Measurements from ENCODE around the gene RPS21. TPM values are rescaled to one million over a fixed set of nuclear protein-coding genes. Genes with fewer than 3 reads are reported as not detected.
A peak's percentile ranks its signal among the peaks of the same experiment; 100 is the strongest.

RPS21 gene
- total RNA-seq, 4 donors from 2014 or later = 1,151 to 14,756 (median 1,928) TPM

DNA sequence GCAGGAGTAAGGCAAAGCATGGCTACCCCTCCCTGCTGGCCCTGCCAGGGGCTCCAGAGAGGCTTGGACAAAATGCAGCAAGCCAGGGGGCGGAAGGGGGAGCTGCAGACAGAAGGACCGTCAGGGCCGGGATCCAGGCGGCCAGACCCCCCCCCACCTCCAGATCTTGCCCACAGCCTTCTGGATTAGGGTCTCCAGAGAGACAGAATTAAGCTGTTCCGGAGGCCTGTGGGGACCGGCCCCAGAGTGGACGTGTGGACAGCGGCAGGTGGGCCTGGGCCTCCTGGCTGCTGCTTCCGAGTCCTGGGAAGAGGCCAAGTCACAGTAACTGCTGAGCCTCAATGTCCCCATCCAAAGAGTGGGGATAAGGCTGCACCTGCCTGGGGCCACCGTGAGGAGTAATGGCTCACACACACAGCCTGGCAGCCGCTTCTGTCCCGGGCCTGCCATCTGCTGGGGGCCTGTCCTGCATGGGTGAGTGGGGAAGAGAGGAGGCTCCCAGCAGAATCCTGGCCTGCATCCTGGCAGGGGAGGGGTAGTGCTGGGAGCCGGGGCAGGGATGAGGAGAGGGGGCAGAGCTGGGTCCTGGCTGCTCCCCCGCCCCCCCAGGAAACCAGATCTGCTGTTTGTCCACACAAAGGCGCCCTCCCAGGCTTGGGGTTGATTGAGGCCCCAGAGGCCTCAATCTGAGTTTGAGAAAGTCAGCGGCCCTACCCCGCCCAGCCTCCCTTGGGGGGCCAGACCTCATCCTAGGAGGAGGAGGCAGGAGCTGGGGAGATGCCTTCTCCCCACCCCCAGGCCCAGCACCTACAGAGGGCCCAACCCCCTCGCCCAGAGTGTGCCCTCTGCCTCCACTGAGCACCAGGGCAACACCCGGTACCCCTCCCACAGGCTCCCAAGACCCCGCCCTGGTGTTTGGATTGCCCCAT is 23.6 kb upstream of the RPS21 start:
- no peak for TF ChIP-seq POLR2A (IDR thresholded peaks at IDR 0.05)
- TF ChIP-seq, protein P1, sequence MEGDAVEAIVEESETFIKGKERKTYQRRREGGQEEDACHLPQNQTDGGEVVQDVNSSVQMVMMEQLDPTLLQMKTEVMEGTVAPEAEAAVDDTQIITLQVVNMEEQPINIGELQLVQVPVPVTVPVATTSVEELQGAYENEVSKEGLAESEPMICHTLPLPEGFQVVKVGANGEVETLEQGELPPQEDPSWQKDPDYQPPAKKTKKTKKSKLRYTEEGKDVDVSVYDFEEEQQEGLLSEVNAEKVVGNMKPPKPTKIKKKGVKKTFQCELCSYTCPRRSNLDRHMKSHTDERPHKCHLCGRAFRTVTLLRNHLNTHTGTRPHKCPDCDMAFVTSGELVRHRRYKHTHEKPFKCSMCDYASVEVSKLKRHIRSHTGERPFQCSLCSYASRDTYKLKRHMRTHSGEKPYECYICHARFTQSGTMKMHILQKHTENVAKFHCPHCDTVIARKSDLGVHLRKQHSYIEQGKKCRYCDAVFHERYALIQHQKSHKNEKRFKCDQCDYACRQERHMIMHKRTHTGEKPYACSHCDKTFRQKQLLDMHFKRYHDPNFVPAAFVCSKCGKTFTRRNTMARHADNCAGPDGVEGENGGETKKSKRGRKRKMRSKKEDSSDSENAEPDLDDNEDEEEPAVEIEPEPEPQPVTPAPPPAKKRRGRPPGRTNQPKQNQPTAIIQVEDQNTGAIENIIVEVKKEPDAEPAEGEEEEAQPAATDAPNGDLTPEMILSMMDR (IDR thresholded peaks at IDR 0.05) = no peak
- H3K27me3 ChIP-seq = no peaks in the 10 kb centered on the region
- intact Hi-C loops (cut with DNase I; ENCODE audit: low total_unique reads) = no loop called here
- H3K4me3 ChIP-seq = no peak overlapping the region
- no peaks in the 10 kb centered on the region for H3K36me3 ChIP-seq
- no peaks in the 10 kb centered on the region for H3K9me3 ChIP-seq
- DNase-seq = peak; percentile 15 to 28
- H3K27ac ChIP-seq = peak overlapping the region; percentile 83 to 84
- H3K4me1 ChIP-seq = peaks cover 5 to 31% of the 10 kb centered on the region in 2 donors

GRCh38 chr20:62363920-62364851 is 22.7 kb upstream of the RPS21 start:
- Histone ChIP-seq H3K4me1 (peaks cover 5 to 38% of the 10 kb centered on the region in 2 donors), H3K9me3 (no peaks in the 10 kb centered on the region), H3K27me3 (no peaks in the 10 kb centered on the region), H3K4me3 (no peak overlapping the region), H3K27ac (peak overlapping the region; percentile 83 to 84), H3K36me3 (no peaks in the 10 kb centered on the region)
- DNase-seq = peak; percentile 36 to 44
- TF ChIP-seq, protein P1 (IDR thresholded peaks at IDR 0.05) = no peak
- TF ChIP-seq POLR2A (IDR thresholded peaks at IDR 0.05) = no peak
- intact Hi-C loops (cut with DNase I; ENCODE audit: low total_unique reads) = no loop called here

DNA sequence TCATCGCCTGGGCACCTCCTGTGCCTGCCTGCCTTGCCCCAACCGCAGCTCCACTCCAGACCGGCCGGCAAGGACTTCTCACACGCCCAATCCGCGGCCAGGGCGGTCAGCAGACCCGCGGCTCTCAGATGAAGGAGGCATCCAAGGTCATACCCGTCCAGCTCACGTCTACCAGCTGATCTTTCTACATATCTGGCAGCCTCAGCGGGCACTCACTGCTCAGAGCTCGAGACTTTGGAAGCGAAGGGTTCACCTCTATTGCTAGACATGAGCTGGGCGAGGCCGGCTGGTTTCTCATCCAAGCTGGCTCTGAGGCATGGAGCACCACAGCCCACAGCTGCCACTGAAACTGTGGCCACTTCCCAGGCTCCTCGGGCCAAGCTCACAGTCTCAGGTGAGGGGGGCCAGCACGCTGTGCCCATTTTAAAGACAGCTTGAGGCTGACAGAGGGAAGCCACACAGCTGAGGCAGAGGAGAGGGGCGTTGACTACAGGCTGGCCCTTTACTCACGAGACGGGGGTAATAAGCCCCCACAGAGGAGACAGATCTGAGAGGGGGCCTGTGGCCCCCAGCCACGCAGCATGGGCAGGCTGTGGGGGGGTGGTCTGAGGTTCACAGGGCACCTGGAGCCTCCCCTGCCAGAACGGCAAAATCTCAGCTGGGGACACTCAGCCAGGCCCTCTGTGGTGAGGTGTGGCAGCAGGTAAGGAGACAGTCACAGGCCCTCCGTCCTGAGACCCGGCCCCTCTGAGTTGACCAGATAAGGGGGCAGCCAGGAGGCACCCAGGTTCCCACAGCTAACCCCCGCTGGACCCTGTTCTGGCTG is 21.8 kb upstream of the RPS21 start:
- no peaks in the 10 kb centered on the region for H3K36me3 ChIP-seq
- intact Hi-C loops (cut with DNase I; ENCODE audit: low total_unique reads) = no loop called here
- H3K27ac ChIP-seq = peak overlapping the region; percentile 83 to 84
- peak overlapping the region in 1 of 2 donors; percentile 57 for H3K4me3 ChIP-seq
- TF ChIP-seq, protein P1 (IDR thresholded peaks at IDR 0.05) = no peak
- no peak for TF ChIP-seq POLR2A (IDR thresholded peaks at IDR 0.05)
- peak in 1 of 2 donors; percentile 36 for DNase-seq
- H3K9me3 ChIP-seq = no peaks in the 10 kb centered on the region
- H3K4me1 ChIP-seq = peaks cover 5 to 47% of the 10 kb centered on the region in 2 donors
- H3K27me3 ChIP-seq = no peaks in the 10 kb centered on the region

- Histone ChIP-seq H3K36me3 (no peaks in the 10 kb centered on the region), H3K27me3 (no peaks in the 10 kb centered on the region), H3K27ac (peak overlapping the region; percentile 83 to 84), H3K4me3 (peak overlapping the region; percentile 57 to 67), H3K9me3 (no peaks in the 10 kb centered on the region), H3K4me1 (peaks cover 5 to 48% of the 10 kb centered on the region in 2 donors)
- DNase-seq = no peak
- TF ChIP-seq POLR2A (IDR thresholded peaks at IDR 0.05) = no peak
- TF ChIP-seq, protein P1 (IDR thresholded peaks at IDR 0.05) = no peak
- intact Hi-C loops (cut with DNase I; ENCODE audit: low total_unique reads) = no loop called here
These were observed 21.0 kb upstream of the RPS21 start for GRCh38 chr20:62365814-62366369.
